WTC11 (cell line): ENCODE data around the gene CARMIL3. TPM values are rescaled to one million over a fixed set of nuclear protein-coding genes. Genes with fewer than 3 reads are reported as not detected.
A peak's percentile ranks its signal among the peaks of the same experiment; 100 is the strongest.

Source experiments
- ATAC-seq: fragments of 200-7000 bp; cut with Tn5 transposase; 2 replicates; pipeline ENCODE4 v1.10.0; 2021; ENCODE audit warnings: mild to moderate bottlenecking, moderate library complexity
- CTCF ChIA-PET: fragments of 300-600 bp; sonication (Branson Sonifier 250); formaldehyde crosslinking; loops from one replicate; lab custom pipeline; 2021; ENCODE audit warnings: antibody characterized with exemption; lab: Charles Lee
- POLR2A ChIA-PET: fragments of 350-600 bp; sonication (Branson Sonifier 250); formaldehyde crosslinking; loops from one replicate; lab custom pipeline; 2021; ENCODE audit warnings: antibody characterized with exemption; lab: Charles Lee
- DNase-seq: peaks from one replicate; pipeline ENCODE4 v3.0.0; 2021; ENCODE audit warnings: low spot score
- H3K27ac Mint-ChIP-seq: 2 replicates; pipeline ENCODE4 v1.8.0; 2021; ENCODE audit warnings: mixed read lengths
- H3K27me3 Mint-ChIP-seq: 2 replicates; pipeline ENCODE4 v1.8.0; 2021; ENCODE audit warnings: low read depth, mild to moderate bottlenecking, moderate library complexity, mixed read lengths
- H3K36me3 Mint-ChIP-seq: 2 replicates; pipeline ENCODE4 v1.8.0; 2021; ENCODE audit warnings: mixed read lengths
- H3K4me1 Mint-ChIP-seq: 2 replicates; pipeline ENCODE4 v1.8.0; 2022; ENCODE audit warnings: mixed read lengths
- H3K4me3 Mint-ChIP-seq: 2 replicates; pipeline ENCODE4 v1.8.0; 2021; ENCODE audit warnings: mild to moderate bottlenecking, moderate library complexity, mixed read lengths
- H3K9me3 Mint-ChIP-seq: 2 replicates; pipeline ENCODE4 v1.8.0; 2021; ENCODE audit warnings: mixed read lengths
- E2F1 ChIP-seq: sonication (generic); formaldehyde crosslinking; IDR thresholded peaks from 2 replicates; pipeline ENCODE4 v1.8.0; 2022; ENCODE audit warnings: mild to moderate bottlenecking, missing genetic modification reagents
- ETV6 ChIP-seq: sonication (generic); formaldehyde crosslinking; IDR thresholded peaks from 2 replicates; pipeline ENCODE4 v1.8.1; 2022; ENCODE audit warnings: mild to moderate bottlenecking, missing genetic modification reagents
- FOXK1 ChIP-seq: sonication (generic); formaldehyde crosslinking; IDR thresholded peaks from 2 replicates; pipeline ENCODE4 v1.8.0; 2022; ENCODE audit warnings: mild to moderate bottlenecking, moderate library complexity, missing genetic modification reagents
- FOXP1 ChIP-seq: sonication (generic); formaldehyde crosslinking; IDR thresholded peaks from 2 replicates; pipeline ENCODE4 v1.8.0; 2022; ENCODE audit warnings: missing genetic modification reagents, mild to moderate bottlenecking, moderate library complexity, borderline replicate concordance
- FOXP4 ChIP-seq: sonication (generic); formaldehyde crosslinking; IDR thresholded peaks from 2 replicates; pipeline ENCODE4 v1.8.0; 2022; ENCODE audit warnings: mild to moderate bottlenecking, missing genetic modification reagents
- GABPB1 ChIP-seq: sonication (generic); formaldehyde crosslinking; IDR thresholded peaks from 2 replicates; pipeline ENCODE4 v1.8.1; 2023; ENCODE audit warnings: mild to moderate bottlenecking, missing genetic modification reagents
- HMGA2 ChIP-seq: fragments of 250-450 bp; sonication (Bioruptor Pico); IDR thresholded peaks from 2 replicates; pipeline ENCODE4 v1.4.0; 2021; ENCODE audit warnings: mild to moderate bottlenecking, moderate library complexity
- MAX ChIP-seq: sonication (generic); formaldehyde crosslinking; IDR thresholded peaks from 2 replicates; pipeline ENCODE4 v1.8.0; 2022; ENCODE audit warnings: mild to moderate bottlenecking, missing genetic modification reagents
- MYBL2 ChIP-seq: sonication (generic); formaldehyde crosslinking; IDR thresholded peaks from 2 replicates; pipeline ENCODE4 v1.8.1; 2023; ENCODE audit warnings: mild to moderate bottlenecking, moderate library complexity, missing genetic modification reagents
- NFYB ChIP-seq: sonication (generic); formaldehyde crosslinking; conservative IDR thresholded peaks from 2 replicates; pipeline ENCODE4 v1.8.0; 2022; ENCODE audit warnings: low read depth, missing genetic modification reagents
- PREB ChIP-seq: sonication (generic); formaldehyde crosslinking; IDR thresholded peaks from 2 replicates; pipeline ENCODE4 v1.8.1; 2022; ENCODE audit warnings: mild to moderate bottlenecking, missing genetic modification reagents, moderate library complexity, borderline replicate concordance
- SMAD3 ChIP-seq: sonication (generic); formaldehyde crosslinking; IDR thresholded peaks from 2 replicates; pipeline ENCODE4 v1.8.0; 2022; ENCODE audit warnings: missing genetic modification reagents, mild to moderate bottlenecking, borderline replicate concordance
- SMAD4 ChIP-seq: sonication (generic); formaldehyde crosslinking; IDR thresholded peaks from 2 replicates; pipeline ENCODE4 v1.8.0; 2022; ENCODE audit warnings: mild to moderate bottlenecking, missing genetic modification reagents
- SP1 ChIP-seq: sonication (generic); formaldehyde crosslinking; conservative IDR thresholded peaks from 2 replicates; pipeline ENCODE4 v1.8.1; 2022; ENCODE audit warnings: missing genetic modification reagents
- TEAD1 ChIP-seq: sonication (generic); formaldehyde crosslinking; IDR thresholded peaks from 2 replicates; pipeline ENCODE4 v1.8.0; 2022; ENCODE audit warnings: mild to moderate bottlenecking, missing genetic modification reagents
- USF1 ChIP-seq: sonication (generic); formaldehyde crosslinking; IDR thresholded peaks from 2 replicates; pipeline ENCODE4 v1.8.0; 2022; ENCODE audit warnings: mild to moderate bottlenecking, missing genetic modification reagents
- USF2 ChIP-seq: sonication (generic); formaldehyde crosslinking; IDR thresholded peaks from 2 replicates; pipeline ENCODE4 v1.8.1; 2023; ENCODE audit warnings: mild to moderate bottlenecking, missing genetic modification reagents, moderate library complexity
- ZBTB21 ChIP-seq: sonication (generic); formaldehyde crosslinking; IDR thresholded peaks from 2 replicates; pipeline ENCODE4 v1.8.1; 2023; ENCODE audit warnings: mild to moderate bottlenecking, missing genetic modification reagents, borderline replicate concordance
- ZNF121 ChIP-seq: sonication (generic); formaldehyde crosslinking; IDR thresholded peaks from 2 replicates; pipeline ENCODE4 v1.8.0; 2023; ENCODE audit warnings: missing genetic modification reagents
- ZNF232 ChIP-seq: sonication (generic); formaldehyde crosslinking; IDR thresholded peaks from 2 replicates; pipeline ENCODE4 v1.8.0; 2022; ENCODE audit warnings: mild to moderate bottlenecking, missing genetic modification reagents
- ZNF532 ChIP-seq: fragments of 250-450 bp; sonication (Bioruptor Pico); IDR thresholded peaks from 2 replicates; pipeline ENCODE4 v1.9.0; 2021; ENCODE audit warnings: mild to moderate bottlenecking, borderline replicate concordance
- total RNA-seq: library from RNA; stranded (reverse); gene quantifications from 3 replicates; pipeline ENCODE4 v1.2.3, GENCODE V29; 2021

CARMIL3 gene
- total RNA-seq, 1 experiment from 2014 or later = 13.0 TPM

GRCh38 chr14:24114532-24115421 lies 63.0 kb downstream of the CARMIL3 start, which contains the start of the genes DCAF11 and NRL:
TSS of gene DCAF11 (plus strand) at chr14:24114777. CDS start at chr14:24115595, 818 bp downstream.
TSS of gene NRL (minus strand) at chr14:24114949. CDS start at chr14:24082848, 32,101 bp downstream.
- Mint-ChIP-seq H3K9me3 (no peaks in the 10 kb centered on the region), H3K4me1 (peaks cover 17% of the 10 kb centered on the region), H3K27me3 (peaks cover 4% of the 10 kb centered on the region; the same call in 1 of the 2 replicates), H3K36me3 (peaks cover 32% of the 10 kb centered on the region), H3K27ac (peak within 1 kb of the TSS; percentile 99), H3K4me3 (peak within 1 kb of the TSS; percentile 99)
- POLR2A ChIA-PET = interaction anchor here (0.6 to 3.3 kb wide), 21 partner anchors 9 to 110 kb away, joined by 3 to 44 read pairs (median 6); partner anchors contain the start of genes CARMIL3, CHMP4A, EMC9 and IPO4
- CTCF ChIA-PET = interaction anchor here (0.6 to 3.3 kb wide), 32 partner anchors 7 to 483 kb away, joined by 3 to 67 read pairs (median 4); partner anchors contain the start of genes CARMIL3, CHMP4A, CIDEB and DHRS4L2
- TF ChIP-seq SMAD3 (CRISPR knock-in tag) = 0 out of 2 replicates have a peak, but pooled peaks have one; percentile 57
- TF ChIP-seq ZNF532 (CRISPR knock-in tag) = no peak
- TF ChIP-seq USF1 (CRISPR knock-in tag) = peak; percentile 93
- peak; percentile 82 for TF ChIP-seq MYBL2 (CRISPR knock-in tag)
- no peak for TF ChIP-seq E2F1 (CRISPR knock-in tag)
- peak; percentile 90; the same call in 1 of the 2 replicates for TF ChIP-seq PREB (CRISPR knock-in tag)
- peak; percentile 35; the same call in 1 of the 2 replicates for TF ChIP-seq ZNF232 (CRISPR knock-in tag)
- TF ChIP-seq ZNF121 (CRISPR knock-in tag) = no peak
- TF ChIP-seq FOXP4 (CRISPR knock-in tag) = peak; percentile 80; the same call in 1 of the 2 replicates
- peak; percentile 97 for TF ChIP-seq MAX (CRISPR knock-in tag)
- TF ChIP-seq HMGA2 (CRISPR knock-in tag) = no peak
- peak; percentile 52; the same call in 1 of the 2 replicates for TF ChIP-seq TEAD1 (CRISPR knock-in tag)
- peak; percentile 92 for TF ChIP-seq GABPB1 (CRISPR knock-in tag)
- peak; percentile 90 for TF ChIP-seq USF2 (CRISPR knock-in tag)
- TF ChIP-seq ZBTB21 = peak; percentile 81; the same call in 1 of the 2 replicates
- peak; percentile 96 for TF ChIP-seq FOXK1 (CRISPR knock-in tag)
- TF ChIP-seq SP1 (CRISPR knock-in tag) = peak; percentile 91
- TF ChIP-seq FOXP1 (CRISPR knock-in tag) = peak; percentile 59; the same call in 1 of the 2 replicates
- TF ChIP-seq NFYB (CRISPR knock-in tag) = peak; percentile 92
- TF ChIP-seq SMAD4 (CRISPR knock-in tag) = no peak
- TF ChIP-seq ETV6 (CRISPR knock-in tag) = peak; percentile 58; the same call in 1 of the 2 replicates
- ATAC-seq (peak; percentile 86), DNase-seq (peak; percentile 98)
